Aorta (tissue), 4 donors: Measurements from ENCODE around the gene MALT1. TPM values are rescaled to one million over a fixed set of nuclear protein-coding genes. Genes with fewer than 3 reads are reported as not detected.

Source experiments
- polyA plus RNA-seq, 2 donors: library from polyadenylated mRNA; stranded (reverse); fragments of 200-250 nt; gene quantifications; one replicate each; pipeline ENCODE4 v1.2.3, GENCODE V29; 2013
- total RNA-seq, 2 donors: library from RNA; stranded (reverse); fragmentation: NEBNext Ultra II Directional; extraction: Animal tissue kit (Norgen Biotek cat#: 25700); gene quantifications; one replicate each; pipeline ENCODE4 v1.2.1, GENCODE V29; 2021
- donor health status: healthy with polysubstance abuse.
- donor health status: Bipolar disorder and iron deficiency.
- donor health status: DM: no; HTN: no; CAD: no.
- donor health status: DM: yes; HTN: yes; CAD: no.

MALT1 gene
- total and polyA plus RNA-seq, 4 donors: 3.0 to 27.4 (median 13.7) TPM

Other genes starting within 250 kb of the MALT1 start
- gene ALPK2, start 42.4 kb upstream of the MALT1 start, total RNA-seq: under 1 TPM; 0.06 to 0.10 TPM
- under 1 TPM in 1 of 2 donors, not detected in 1; 0.38 TPM for gene ALPK2, start 42.4 kb upstream of the MALT1 start, polyA plus RNA-seq
- 100 to 1,000 TPM; 183 to 194 TPM for gene ZNF532, start 193.4 kb downstream of the MALT1 start, total RNA-seq
- gene ZNF532, start 193.4 kb downstream of the MALT1 start, polyA plus RNA-seq: 10 to 100 TPM; 19.3 to 43.4 TPM